ENCODE results near the gene TMOD4.

The TMOD4 gene

DNA sequence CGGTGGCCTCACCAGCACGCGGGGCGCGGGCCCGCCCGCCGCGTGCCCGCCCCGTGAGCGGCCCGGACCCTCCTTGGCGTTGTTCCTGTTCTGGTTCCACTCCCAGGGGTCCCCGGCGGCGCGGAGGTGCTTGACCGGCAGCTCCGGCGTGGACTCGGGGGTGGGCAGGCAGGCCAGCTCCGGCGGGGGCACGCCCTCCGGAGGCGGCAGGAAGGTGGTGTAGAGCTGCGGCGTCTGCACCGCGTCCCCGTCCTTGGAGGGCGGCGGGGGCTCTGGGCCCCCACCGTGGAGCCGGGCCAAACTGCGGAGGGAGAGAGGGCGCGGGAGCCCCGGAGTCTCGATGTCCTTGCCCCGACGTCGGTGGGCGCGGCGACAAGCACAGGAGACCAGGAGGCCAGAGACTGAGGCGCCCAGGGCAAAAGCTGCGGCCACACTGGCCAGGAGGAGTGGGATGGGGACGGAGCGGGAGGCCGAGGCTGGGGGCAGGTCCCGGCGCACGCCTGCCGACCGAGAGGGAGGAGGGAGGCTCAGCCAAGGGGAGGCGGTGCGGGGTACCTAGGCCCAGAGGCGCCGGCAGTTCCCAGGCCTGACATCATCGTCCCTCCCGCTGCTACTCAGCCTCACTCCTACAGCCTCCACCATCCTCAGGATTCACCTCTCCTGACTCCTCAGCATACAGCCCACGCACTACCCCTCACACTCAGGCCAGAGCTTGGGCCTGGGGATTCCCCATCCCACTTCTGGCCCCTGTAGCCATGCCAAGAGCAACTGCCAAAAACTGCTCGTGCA lies 42.6 kb downstream of the TMOD4 start:
- H3K4me3 ChIP-seq (ENCODE audit: low read length) = no peak overlapping the region
- TF ChIP-seq, protein P1, sequence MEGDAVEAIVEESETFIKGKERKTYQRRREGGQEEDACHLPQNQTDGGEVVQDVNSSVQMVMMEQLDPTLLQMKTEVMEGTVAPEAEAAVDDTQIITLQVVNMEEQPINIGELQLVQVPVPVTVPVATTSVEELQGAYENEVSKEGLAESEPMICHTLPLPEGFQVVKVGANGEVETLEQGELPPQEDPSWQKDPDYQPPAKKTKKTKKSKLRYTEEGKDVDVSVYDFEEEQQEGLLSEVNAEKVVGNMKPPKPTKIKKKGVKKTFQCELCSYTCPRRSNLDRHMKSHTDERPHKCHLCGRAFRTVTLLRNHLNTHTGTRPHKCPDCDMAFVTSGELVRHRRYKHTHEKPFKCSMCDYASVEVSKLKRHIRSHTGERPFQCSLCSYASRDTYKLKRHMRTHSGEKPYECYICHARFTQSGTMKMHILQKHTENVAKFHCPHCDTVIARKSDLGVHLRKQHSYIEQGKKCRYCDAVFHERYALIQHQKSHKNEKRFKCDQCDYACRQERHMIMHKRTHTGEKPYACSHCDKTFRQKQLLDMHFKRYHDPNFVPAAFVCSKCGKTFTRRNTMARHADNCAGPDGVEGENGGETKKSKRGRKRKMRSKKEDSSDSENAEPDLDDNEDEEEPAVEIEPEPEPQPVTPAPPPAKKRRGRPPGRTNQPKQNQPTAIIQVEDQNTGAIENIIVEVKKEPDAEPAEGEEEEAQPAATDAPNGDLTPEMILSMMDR (IDR thresholded peaks at IDR 0.05; ENCODE audit: insufficient read depth, low read depth, low read length, missing control alignments) = no peak
- DNase-seq (ENCODE audit: low read depth) = no peak

DNA sequence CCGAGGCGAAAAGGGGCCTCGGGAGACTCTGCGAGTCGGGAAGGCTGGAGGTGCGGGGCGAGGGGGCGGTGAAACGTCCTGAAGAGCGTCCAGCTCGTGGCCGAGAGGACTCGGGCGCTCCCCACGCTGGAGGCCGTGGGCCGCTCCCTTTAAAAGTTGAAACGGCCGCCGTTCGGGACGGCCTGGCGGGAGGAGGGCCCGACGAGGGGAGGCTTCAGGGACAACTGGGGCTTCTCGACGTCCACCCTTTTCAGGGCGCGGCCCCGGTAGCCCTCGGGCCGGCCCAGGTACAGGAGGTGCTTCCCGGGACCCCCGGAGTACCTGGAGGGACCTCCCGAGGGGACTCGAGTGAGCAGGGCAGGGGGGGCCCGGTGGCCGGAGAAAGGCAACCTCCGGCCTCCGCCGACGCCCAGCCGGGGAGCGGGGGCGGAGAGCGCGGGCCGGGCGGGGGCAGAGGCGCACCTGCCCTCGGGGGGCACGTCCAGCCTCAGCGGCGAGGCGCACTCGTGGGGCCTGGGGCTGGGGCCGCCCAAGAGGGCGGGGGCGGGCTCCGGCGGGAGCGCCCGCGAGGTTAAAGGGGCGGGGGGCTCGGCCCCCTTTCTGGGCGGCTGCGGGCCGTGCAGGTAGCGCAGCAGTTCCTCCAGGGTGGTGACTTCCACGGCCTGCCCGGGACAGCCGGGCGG lies 43.3 kb downstream of the TMOD4 start:
- no peak overlapping the region for H3K4me3 ChIP-seq (ENCODE audit: low read length)
- no peak for DNase-seq (ENCODE audit: low read depth)
- TF ChIP-seq, protein P1 (IDR thresholded peaks at IDR 0.05; ENCODE audit: insufficient read depth, low read depth, low read length, missing control alignments) = no peak

DNA sequence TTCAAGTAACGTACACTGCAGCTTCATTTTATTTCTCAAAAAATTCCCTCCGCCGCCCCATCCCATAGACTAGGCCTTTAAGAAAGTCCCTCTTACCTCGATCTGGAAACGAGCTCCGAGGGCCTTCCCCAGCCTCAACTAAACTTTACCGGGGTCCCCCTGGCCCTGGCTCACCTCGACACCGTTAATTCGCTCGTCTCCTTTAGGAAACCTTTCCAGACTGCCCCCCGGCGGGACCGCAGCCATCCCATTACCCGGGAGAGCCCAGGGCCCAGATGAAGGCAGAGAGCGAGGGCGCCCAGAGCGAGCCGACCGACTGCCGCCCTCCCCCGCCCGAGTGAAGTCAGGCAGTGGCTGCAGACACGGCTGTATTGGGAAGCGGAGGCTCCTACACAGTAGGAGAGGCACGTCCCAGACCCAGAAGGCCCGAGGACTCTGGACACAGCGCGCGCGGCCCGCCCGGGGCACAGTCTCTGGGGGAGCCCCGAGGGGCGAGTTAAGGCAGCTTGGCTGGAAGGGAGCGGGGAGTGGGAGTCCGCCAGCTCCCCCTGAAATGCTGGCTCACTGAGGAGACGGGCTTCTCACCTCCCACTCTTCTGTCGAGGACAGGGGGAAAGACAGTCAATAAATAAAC lies 44.0 kb downstream of the TMOD4 start:
- H3K4me3 ChIP-seq (ENCODE audit: low read length) = peak overlapping the region; percentile 49
- DNase-seq (ENCODE audit: low read depth) = peak; percentile 20
- TF ChIP-seq, protein P1 (IDR thresholded peaks at IDR 0.05; ENCODE audit: insufficient read depth, low read depth, low read length, missing control alignments) = no peak

DNA sequence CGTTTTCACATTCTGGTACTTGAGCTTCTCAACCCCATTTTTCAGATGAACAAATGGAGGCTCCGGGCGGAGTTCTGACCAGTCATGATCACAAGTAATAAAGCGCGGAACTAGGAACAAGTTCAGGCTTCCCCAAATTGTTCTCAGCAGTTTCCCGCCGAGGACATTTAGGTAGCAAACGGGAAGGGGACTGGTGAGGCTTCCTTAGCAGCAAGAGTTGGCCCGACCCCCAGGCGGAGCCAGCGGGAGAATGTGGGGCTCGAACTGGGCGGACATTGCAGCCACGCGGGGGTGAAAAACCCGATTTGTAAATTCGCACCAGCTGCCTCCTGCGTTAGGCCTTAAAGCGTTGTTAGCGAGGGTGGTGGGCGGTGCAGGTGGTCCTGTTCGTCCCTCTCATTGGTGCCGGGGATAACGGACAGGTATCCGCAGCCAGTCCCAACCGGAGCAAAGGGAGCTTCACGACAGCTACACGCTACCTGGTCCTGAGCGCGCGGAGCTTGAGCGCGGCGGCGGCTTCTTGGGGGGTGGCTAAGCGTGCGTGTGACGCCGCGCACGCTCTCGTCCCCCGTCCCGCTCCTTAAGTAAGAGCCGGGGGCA lies 44.7 kb downstream of the TMOD4 start:
- peak overlapping the region; percentile 49 for H3K4me3 ChIP-seq (ENCODE audit: low read length)
- TF ChIP-seq, protein P1 (IDR thresholded peaks at IDR 0.05; ENCODE audit: insufficient read depth, low read depth, low read length, missing control alignments) = no peak
- peak; percentile 95 for DNase-seq (ENCODE audit: low read depth)

DNA sequence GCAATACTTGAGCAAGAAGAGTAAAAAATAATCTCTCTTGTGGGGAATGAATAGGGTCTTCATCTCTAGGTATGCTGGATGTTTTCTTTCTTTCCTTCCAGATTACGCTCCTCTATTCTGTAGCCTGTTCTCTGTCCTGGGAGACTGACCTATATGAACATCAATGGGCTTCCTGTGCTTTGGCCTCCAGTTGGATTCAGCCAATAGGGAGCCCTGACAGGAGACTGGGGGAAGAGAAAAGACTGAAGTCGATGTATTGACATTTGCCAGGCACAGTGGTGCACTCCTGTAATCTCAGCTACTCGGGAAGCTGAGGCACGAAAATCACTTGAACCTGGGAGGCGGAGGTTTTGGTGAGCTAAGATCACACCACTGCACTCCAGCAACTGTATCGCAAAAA lies 47.0 kb downstream of the TMOD4 start:
- H3K4me3 ChIP-seq (ENCODE audit: low read length) = no peak overlapping the region
- TF ChIP-seq, protein P1 (IDR thresholded peaks at IDR 0.05; ENCODE audit: insufficient read depth, low read depth, low read length, missing control alignments) = no peak
- no peak for DNase-seq (ENCODE audit: low read depth)

DNA sequence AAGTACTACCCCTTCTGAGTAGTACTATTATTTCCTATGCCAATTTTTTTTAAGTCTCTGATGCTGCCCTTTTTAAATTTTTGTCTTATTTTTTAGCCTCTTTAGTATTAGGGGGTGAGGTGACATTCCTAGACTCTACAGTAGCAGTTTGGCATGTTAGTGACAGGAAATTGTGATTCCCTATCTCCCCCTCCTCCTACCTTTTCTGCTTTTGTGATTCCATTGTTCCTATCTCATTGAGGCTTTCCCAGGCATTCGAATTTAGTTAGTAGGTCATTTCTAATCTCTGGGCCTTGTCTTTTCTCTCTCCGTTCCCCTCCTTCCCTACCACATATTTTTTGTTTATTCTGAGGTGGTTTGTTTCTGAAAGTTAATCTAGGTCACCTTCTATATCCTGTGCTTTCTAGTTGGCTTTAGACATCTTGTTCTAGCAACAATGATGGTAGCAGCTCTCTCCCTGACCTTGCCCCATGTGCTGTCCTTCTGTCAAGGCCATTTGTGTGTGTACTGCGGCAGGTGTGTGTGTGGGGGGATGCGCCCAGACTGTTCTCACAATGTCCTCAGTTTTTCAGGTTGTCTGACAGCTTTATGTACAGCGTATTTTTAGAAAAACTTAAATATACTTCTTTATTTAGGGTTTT lies 50.9 kb downstream of the TMOD4 start:
- H3K4me3 ChIP-seq (ENCODE audit: low read length) = no peak overlapping the region
- no peak for DNase-seq (ENCODE audit: low read depth)
- TF ChIP-seq, protein P1 (IDR thresholded peaks at IDR 0.05; ENCODE audit: insufficient read depth, low read depth, low read length, missing control alignments) = no peak

Data from epithelial cell of esophagus (primary cell).